Activated CD4-positive, alpha-beta T cell treated with anti-CD3 and anti-CD28 coated beads, Interleukin-2, Interleukin-4, amounts not matched to agents 100 ng/mL and 50 ng/mL, durations not matched to agents 16 hours and 8 hours (primary cell): ENCODE data around the gene KCNQ1OT1.

Source experiments
- DNase-seq: peaks from one replicate; pipeline ENCODE4 v3.0.0-alpha.2; 2020; ENCODE audit warnings: low spot score

The KCNQ1OT1 gene

GRCh38 chr11:2736577-2737225 lies 36.9 kb upstream of the KCNQ1OT1 start:
- no peak for DNase-seq

DNA sequence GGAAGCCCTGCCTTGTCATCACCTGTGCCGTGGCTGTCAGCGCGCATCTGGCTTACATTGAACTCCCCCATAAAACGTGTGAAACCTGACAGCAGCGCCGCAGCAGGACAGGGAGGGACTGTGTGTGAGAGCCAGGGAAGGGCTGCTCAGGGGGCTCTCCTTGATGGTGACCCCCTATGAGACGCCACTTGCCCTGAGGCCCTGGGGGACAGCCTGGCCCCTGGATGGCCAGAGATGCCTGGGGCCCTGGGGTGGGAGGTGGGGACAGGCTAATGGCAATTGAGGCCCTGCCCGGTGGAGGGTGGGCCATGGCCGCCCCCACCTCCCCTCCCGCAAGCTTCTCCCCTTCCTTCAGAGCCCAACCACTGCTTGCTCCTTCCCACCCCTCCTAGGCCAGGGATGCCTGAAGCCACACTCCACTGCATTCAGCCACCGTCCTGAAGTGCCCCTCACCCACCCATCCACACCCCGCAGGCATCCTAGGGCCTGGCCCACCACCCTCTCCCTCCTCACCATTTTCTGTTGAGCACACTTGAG lies 35.3 kb upstream of the KCNQ1OT1 start:
- no peak for DNase-seq

GRCh38 chr11:2734181-2735052 lies 34.6 kb upstream of the KCNQ1OT1 start:
- no peak for DNase-seq

- DNase-seq, result no peak
These were observed 33.3 kb upstream of the KCNQ1OT1 start for GRCh38 chr11:2732940-2733628.

GRCh38 chr11:2732261-2732939 lies 32.6 kb upstream of the KCNQ1OT1 start:
- DNase-seq, result no peak

DNA sequence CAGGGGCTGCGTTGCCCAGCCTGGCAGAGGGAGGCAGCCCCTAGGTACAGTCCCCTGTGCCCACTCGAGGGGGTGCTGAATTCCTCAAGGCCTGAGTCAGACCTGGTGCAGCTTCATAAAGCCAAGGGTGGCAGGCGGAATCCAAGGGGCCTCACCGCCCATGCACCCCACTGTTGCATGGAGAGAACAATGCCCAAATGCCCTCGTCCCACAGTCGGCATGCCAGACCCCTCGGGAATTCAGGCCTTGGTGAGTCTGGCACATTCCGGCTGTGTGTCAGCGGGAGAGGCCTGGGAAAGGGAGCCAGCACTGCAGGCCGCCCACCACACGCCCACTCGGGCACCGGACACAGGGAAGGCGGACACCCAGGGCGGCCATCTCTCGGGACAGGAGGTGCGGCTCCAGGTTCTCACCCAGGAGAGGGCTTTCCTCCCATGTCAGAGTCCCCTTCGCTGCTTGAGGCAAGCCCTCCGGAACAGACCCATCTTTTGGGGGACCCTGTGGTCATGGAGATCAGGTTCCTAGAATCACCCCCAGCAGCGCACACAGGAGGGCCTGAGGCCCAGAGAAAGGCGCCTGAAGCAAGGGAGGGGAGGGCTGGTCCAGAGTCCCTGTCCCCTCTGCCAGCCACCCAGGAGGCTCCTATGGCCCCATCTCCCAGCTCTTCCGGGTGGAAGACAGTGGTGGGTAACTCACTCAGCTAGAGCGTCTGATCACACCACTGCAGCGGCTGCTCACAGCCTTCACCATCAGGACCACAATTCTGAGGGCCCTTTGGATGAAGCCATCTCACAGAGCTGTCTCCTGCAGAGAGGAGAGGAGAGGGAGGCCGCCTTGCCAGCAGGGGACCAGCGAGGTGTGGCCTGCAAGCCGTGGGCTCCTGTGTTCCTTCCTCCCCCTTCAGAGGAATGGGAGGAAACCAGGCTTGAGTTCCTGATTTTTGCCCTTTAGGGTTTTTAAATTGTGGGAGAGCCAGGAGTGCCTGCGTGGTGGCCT lies 31.6 kb upstream of the KCNQ1OT1 start:
- DNase-seq, result no peak

GRCh38 chr11:2730272-2731129 lies 30.7 kb upstream of the KCNQ1OT1 start:
- no peak for DNase-seq

DNA sequence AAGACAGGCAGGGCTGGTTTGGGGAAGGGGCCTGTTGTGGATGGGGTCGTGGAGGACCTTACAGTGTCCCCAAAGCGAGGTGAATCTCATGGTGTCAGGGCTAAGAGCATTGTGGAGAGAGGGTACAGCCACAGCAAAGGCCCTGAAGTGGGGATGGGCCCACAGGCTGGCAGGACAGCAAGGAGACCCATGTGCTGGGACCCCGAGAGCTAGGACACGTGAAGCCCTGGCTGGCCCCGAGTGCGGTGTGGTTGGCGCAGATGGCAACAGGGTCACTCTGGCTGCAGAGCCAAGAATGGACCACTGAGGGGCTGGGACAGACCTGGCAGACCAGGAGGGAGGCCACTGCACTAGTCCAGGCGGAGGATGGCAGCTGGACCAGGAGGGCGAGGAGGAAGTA lies 30.0 kb upstream of the KCNQ1OT1 start:
- no peak for DNase-seq

DNA sequence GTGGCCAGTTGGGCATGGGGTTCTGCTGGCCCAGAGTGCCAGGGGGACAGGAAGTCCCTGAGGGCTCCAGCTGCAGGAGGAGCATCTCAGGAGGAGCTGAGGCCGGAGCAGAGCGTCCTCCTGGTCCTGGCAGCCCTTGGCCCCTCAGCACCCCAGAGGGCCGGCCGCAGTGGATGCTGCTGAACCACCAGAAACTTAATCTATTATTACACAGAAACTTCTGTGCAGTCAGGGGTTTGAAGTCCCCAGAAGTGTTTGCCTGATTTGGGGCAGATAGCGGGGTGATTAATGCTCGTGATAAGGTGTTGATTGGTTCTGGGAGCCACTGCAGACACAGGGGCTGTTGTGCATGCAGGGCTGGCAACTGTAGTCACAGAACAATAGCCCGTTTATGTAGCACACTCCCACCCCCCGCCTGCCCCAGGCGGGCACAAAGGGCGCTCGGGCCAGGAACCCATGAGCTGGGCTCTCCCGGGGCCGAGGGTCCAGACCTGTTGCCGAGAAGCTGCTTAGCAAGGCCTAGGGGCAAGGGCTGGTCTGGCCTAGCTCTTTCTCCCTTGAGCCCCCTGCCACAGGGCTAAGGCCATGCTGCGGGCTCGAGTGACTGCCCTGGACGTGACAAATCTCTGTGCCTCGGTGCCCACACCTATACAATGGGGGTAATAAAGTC lies 29.0 kb upstream of the KCNQ1OT1 start:
- DNase-seq, result no peak

- DNase-seq, result no peak
These were observed 28.4 kb upstream of the KCNQ1OT1 start for GRCh38 chr11:2728128-2728662.

GRCh38 chr11:2726964-2727363 lies 27.2 kb upstream of the KCNQ1OT1 start:
- DNase-seq, result no peak

DNA sequence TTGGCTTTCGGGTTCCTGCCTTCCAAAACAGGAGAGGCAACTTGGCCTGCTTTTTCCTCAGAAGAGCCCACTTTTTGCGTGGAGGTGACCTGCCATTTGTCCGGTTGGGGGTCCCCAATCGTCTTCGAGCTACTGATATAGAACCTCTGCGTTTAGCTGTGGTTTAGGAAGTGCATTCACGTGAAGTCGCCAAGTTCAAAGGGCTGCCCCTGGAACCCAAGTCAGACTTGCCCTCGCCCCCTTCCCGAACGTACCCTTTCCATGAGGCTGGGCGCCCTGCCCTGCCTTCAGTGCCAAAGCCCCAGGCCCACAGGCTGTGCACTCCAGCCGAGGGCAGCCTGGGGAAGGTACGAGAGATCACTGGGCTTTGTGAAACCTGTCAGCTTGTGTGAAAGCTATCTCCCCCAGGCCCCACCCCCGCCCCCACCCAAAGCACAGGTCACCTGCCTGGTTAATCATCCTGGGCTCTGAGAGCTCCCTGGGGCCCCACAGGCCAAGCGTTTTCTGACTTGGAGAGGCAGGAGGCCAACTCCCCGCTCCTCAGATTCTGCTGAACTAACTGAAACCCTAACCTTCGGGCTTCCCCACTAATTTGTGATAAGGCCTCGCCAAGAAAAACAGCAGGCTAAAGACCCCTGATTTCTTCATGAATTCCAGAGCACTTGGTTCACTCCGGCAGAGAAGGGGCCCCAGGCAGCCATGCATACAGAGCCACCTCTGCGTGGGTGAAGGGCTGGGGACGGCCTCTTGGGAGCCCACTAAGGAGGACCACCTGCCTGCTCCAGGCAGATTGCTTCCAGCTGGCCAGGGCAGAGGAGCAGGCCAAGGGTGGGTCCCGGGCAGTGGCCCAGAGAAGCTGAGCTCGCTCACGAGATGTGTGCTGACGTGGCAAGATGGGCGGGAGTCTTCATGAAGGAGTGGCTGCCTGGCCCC lies 25.8 kb upstream of the KCNQ1OT1 start:
- no peak for DNase-seq

DNA sequence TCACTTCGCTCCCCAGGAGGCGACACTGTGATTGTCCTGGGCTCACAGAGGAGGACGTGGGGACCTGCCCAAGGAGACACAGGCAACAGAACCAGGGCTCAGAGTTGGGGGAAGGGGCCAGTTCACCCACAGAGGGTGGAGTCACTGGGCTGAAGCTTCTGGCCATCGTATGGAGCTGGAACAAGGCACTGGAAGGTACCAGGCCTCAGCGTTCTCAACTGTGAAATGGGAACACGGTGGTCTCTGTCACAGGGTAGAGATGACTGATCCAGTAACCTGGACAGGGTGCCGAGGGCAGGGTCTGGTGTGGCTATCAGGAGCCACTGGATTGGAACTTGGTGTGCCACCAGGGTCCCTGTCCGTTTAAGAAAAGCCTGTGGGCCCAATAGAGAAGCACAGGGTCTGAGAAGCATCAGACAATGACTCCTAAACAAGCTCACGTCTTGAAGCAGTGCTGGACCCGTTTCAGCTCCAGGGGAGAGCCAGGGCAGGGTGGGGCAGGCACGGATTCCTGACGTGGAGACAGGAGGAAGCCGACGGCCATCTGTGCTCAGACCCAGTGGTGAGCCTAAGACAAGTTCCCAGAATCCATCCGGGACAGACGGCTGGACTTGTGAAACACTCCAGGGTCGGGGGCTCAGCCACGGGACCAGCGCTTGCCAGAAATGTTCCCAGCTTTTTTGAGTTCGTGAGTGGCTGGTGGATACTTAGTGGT lies 25.0 kb upstream of the KCNQ1OT1 start:
- no peak for DNase-seq

DNA sequence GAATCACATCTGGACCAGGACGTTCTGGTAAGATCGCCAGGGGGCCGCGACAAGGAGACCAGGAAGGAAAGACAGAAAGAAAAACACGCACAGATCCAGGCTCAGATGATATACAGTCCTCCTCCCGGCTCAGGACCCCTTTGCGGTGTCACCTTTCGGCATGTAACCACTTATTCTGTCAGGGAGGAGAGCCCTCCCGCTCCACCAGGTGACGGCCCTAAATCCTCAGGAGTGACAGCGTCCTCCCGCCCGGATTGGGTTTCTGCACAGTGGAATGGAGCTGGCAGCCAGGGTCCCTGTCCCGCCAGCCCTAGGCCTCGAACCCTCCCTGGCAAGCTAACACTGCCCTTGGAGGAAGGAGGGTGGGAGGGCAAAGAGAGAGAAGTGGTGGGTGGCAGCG lies 24.3 kb upstream of the KCNQ1OT1 start:
- no peak for DNase-seq

- no peak for DNase-seq
These were observed 23.2 kb upstream of the KCNQ1OT1 start for GRCh38 chr11:2722955-2723354.

- no peak for DNase-seq
These were observed 21.6 kb upstream of the KCNQ1OT1 start for GRCh38 chr11:2721210-2721916.
